Neural progenitor cell (in vitro differentiated cells): Measurements from ENCODE around the gene CSRNP3. TPM values are rescaled to one million over a fixed set of nuclear protein-coding genes. Genes with fewer than 3 reads are reported as not detected.

ENCODE experiments used
- DNase-seq: peaks from one replicate; pipeline ENCODE4 v3.0.0-alpha.2; 2016; ENCODE audit warnings: low spot score
- H2AFZ ChIP-seq: fragments of 200-600 bp; sonication (generic); replicated peaks from 2 replicates; pipeline ENCODE4 v1.6.1; 2016; ENCODE audit warnings: antibody characterized with exemption
- H3F3A ChIP-seq: fragments of 200-600 bp; sonication (generic); 2 replicates; pipeline ENCODE4 v1.6.1; 2016; ENCODE audit warnings: antibody characterized with exemption, low read depth
- H3K27ac ChIP-seq: fragments of 200-600 bp; sonication (generic); 2 replicates; pipeline ENCODE4 v1.5.1; 2016; ENCODE audit warnings: mild to moderate bottlenecking
- H3K27me3 ChIP-seq: fragments of 200-600 bp; sonication (generic); 2 replicates; pipeline ENCODE4 v1.6.1; 2016; ENCODE audit warnings: mild to moderate bottlenecking, moderate library complexity
- H3K36me3 ChIP-seq: fragments of 200-600 bp; sonication (generic); 2 replicates; pipeline ENCODE4 v1.5.1; 2016
- H3K4me1 ChIP-seq: fragments of 200-600 bp; sonication (generic); 2 replicates; pipeline ENCODE4 v1.6.1; 2016; ENCODE audit warnings: mixed run types
- H3K4me2 ChIP-seq: fragments of 200-600 bp; sonication (generic); 2 replicates; pipeline ENCODE4 v1.6.1; 2016
- H3K4me3 ChIP-seq: fragments of 200-600 bp; sonication (generic); 2 replicates; pipeline ENCODE4 v1.5.1; 2016
- H3K79me2 ChIP-seq: fragments of 200-600 bp; sonication (generic); 2 replicates; pipeline ENCODE4 v1.6.1; 2016; ENCODE audit warnings: low read depth
- H3K9ac ChIP-seq: fragments of 200-600 bp; sonication (generic); 2 replicates; pipeline ENCODE4 v1.6.1; 2016
- H3K9me3 ChIP-seq: fragments of 200-600 bp; sonication (generic); 2 replicates; pipeline ENCODE4 v1.5.1; 2016; ENCODE audit warnings: low read depth
- H4K20me1 ChIP-seq: fragments of 200-600 bp; sonication (generic); 2 replicates; pipeline ENCODE4 v1.6.1; 2016; ENCODE audit warnings: low read depth
- H3K27ac Mint-ChIP-seq: 3 replicates; pipeline ENCODE4 v1.8.0; 2021; ENCODE audit warnings: mixed read lengths
- H3K27me3 Mint-ChIP-seq: 2 replicates; pipeline ENCODE4 v1.8.0; 2022; ENCODE audit warnings: low read depth, mild to moderate bottlenecking, inconsistent platforms, moderate library complexity, mixed read lengths; ENCODE audit not compliant: insufficient read depth
- H3K36me3 Mint-ChIP-seq: 3 replicates; pipeline ENCODE4 v1.8.0; 2021; ENCODE audit warnings: mixed read lengths
- H3K4me1 Mint-ChIP-seq: 3 replicates; pipeline ENCODE4 v1.8.0; 2021; ENCODE audit warnings: mixed read lengths
- H3K4me3 Mint-ChIP-seq: 3 replicates; pipeline ENCODE4 v1.8.0; 2021; ENCODE audit warnings: mild to moderate bottlenecking, moderate library complexity, mixed read lengths
- H3K9me3 Mint-ChIP-seq: 3 replicates; pipeline ENCODE4 v1.8.0; 2020; ENCODE audit warnings: mixed read lengths
- EZH2 ChIP-seq: fragments of 200-600 bp; sonication (generic); IDR thresholded peaks from 2 replicates; pipeline ENCODE4 v1.6.1; 2017; ENCODE audit warnings: antibody characterized with exemption, mild to moderate bottlenecking, moderate library complexity
- EZH2phosphoT487 ChIP-seq: fragments of 200-600 bp; sonication (generic); IDR thresholded peaks from 2 replicates; pipeline ENCODE4 v1.6.1; 2017; ENCODE audit warnings: antibody characterized with exemption
- total RNA-seq: library from RNA; depleted of rRNA; stranded (reverse); fragments of >200 nt; gene quantifications from 2 replicates; pipeline ENCODE4 v1.2.3, GENCODE V29; 2015; ENCODE audit warnings: low replicate concordance
- TF ChIP-seq, protein P1 (sequence below): fragments of 200-600 bp; sonication (generic); IDR thresholded peaks from 2 replicates; pipeline ENCODE4 v1.5.1; 2017; ENCODE audit warnings: antibody characterized with exemption, mild to moderate bottlenecking

The CSRNP3 gene
- total RNA-seq, 1 donor from 2014 or later = 16.9 TPM

DNA sequence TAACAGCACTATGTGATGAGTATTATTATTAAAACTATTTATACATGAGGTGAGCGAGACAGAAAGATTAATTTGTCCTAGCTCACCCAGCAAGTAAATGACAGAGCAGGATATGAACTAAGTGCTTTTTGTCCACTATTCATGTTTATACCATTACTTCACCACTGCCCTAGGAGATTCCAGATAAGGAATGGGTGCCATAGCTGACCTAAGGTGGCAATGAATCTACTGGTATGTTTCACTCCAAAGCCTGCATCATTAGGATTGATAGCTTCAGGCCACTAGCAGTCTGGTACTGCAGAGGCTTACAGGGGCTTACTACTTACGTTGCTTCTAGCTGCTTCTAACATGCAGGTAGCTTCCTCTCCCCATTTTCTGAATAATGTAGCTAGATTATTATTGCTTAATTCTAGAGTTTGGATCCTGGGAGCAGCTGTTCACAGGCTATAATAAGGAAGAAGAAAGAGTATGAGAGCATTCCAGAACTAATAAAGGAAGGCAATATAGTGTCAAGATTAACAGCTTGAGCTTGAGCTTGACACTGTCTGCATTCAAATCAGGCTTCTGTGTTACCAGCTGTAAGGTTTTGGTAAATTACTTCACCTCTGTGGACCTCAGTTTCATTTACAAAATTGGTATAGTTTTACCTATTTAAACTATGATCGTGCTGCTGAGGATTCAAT, 170.9 kb downstream of the CSRNP3 start:
- TF ChIP-seq, protein P1, sequence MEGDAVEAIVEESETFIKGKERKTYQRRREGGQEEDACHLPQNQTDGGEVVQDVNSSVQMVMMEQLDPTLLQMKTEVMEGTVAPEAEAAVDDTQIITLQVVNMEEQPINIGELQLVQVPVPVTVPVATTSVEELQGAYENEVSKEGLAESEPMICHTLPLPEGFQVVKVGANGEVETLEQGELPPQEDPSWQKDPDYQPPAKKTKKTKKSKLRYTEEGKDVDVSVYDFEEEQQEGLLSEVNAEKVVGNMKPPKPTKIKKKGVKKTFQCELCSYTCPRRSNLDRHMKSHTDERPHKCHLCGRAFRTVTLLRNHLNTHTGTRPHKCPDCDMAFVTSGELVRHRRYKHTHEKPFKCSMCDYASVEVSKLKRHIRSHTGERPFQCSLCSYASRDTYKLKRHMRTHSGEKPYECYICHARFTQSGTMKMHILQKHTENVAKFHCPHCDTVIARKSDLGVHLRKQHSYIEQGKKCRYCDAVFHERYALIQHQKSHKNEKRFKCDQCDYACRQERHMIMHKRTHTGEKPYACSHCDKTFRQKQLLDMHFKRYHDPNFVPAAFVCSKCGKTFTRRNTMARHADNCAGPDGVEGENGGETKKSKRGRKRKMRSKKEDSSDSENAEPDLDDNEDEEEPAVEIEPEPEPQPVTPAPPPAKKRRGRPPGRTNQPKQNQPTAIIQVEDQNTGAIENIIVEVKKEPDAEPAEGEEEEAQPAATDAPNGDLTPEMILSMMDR = no peak
- no peak for TF ChIP-seq EZH2phosphoT487
- TF ChIP-seq EZH2 = no peak
- Histone ChIP-seq H3K9ac (no peak overlapping the region), H3K27ac (no peak overlapping the region), H4K20me1 (no peaks in the 10 kb centered on the region), H3F3A (peaks cover 7% of the 10 kb centered on the region), H3K4me3 (no peak overlapping the region), H3K27me3 (no peaks in the 10 kb centered on the region), H2AFZ (no peak overlapping the region), H3K79me2 (no peaks in the 10 kb centered on the region), H3K4me2 (no peak overlapping the region), H3K9me3 (no peaks in the 10 kb centered on the region), H3K4me1 (peaks cover 10% of the 10 kb centered on the region), H3K36me3 (no peaks in the 10 kb centered on the region)
- Mint-ChIP-seq H3K27me3 (no peaks in the 10 kb centered on the region), H3K9me3 (peaks cover 14% of the 10 kb centered on the region), H3K4me3 (no peak overlapping the region), H3K36me3 (peaks cover 41% of the 10 kb centered on the region), H3K27ac (no peak overlapping the region), H3K4me1 (peaks cover 21% of the 10 kb centered on the region)
- no peak for DNase-seq

DNA sequence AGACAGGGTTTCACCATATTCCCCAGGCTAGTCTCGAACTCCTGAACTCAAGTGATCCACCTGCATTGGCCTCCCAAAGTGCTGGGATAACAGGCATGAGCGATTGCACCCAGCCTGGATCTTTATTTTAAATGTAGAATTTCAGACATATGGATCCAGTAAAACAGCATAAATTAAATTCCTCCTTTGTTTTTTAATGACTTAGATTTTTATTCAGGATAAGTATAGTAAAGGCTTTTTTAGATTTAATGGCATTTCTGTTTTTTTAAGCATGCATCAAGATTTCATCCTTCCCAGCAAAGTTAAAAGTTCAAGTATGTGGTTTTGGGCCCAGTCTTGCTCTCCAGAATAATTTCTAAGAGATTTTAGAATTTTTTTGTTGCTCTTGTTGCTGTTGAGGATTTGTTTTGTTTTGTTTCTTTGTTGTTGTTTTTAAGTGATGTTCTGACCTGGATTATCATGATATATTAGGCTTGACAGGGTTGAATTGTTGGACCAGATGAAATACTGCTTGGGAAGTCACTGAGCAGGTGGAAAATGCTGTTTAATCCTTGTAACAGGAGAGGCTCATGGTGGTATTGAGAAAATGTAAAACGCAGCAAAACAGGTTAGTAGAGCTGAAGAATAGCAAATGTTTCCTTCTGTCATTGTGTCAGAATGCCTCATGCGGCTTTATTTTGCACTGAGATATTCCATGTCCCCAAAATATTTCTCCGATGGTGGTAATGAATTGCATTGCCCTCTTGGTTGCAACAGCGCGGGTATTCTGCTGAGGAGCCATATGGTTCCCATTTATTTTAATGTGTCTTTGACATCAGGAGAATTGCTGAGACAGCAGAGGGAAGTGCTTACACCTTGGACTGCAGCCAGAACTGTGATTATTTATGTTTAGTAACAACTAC, 176.7 kb downstream of the CSRNP3 start:
- Histone ChIP-seq H2AFZ (no peak overlapping the region), H3K4me3 (no peak overlapping the region), H3K4me2 (peak overlapping the region; percentile 9), H3K9me3 (no peaks in the 10 kb centered on the region), H4K20me1 (no peaks in the 10 kb centered on the region), H3K79me2 (no peaks in the 10 kb centered on the region), H3K9ac (no peak overlapping the region), H3K27ac (no peak overlapping the region), H3F3A (peaks cover 4% of the 10 kb centered on the region), H3K4me1 (peaks cover 9% of the 10 kb centered on the region), H3K36me3 (no peaks in the 10 kb centered on the region), H3K27me3 (no peaks in the 10 kb centered on the region)
- no peak for TF ChIP-seq EZH2
- no peak for TF ChIP-seq EZH2phosphoT487
- TF ChIP-seq, protein P1 = no peak
- Mint-ChIP-seq H3K4me1 (peaks cover 38% of the 10 kb centered on the region), H3K27ac (peak overlapping the region; percentile 92), H3K4me3 (no peak overlapping the region), H3K36me3 (peaks cover 45% of the 10 kb centered on the region), H3K9me3 (peaks cover 14% of the 10 kb centered on the region), H3K27me3 (no peaks in the 10 kb centered on the region)
- no peak for DNase-seq

DNA sequence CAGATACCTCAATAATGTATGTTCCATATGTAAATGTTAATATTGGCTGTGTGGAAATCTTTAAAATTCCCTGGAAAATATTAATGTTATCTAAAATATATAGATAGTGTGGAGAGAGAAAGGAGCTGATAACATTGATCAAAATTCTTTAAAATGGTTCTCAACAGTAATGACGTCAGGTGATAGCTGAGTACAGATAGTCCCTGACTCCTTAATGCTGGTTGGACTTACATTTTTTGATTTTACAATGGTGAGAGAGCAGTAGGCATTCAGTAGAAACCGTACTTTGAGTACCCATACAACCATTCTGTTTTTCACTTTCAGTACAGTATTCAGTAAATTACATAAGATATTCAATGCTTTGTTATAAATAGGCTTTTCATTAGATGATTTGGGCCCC, 177.9 kb downstream of the CSRNP3 start:
- peaks cover 38% of the 10 kb centered on the region for H3K36me3 Mint-ChIP-seq
- Histone ChIP-seq H2AFZ (no peak overlapping the region), H3K4me1 (peaks cover 6% of the 10 kb centered on the region), H3K4me2 (no peak overlapping the region), H3K9ac (no peak overlapping the region), H4K20me1 (no peaks in the 10 kb centered on the region), H3K36me3 (no peaks in the 10 kb centered on the region), H3K4me3 (no peak overlapping the region), H3K27me3 (no peaks in the 10 kb centered on the region), H3K27ac (no peak overlapping the region), H3K9me3 (no peaks in the 10 kb centered on the region), H3K79me2 (no peaks in the 10 kb centered on the region), H3F3A (peaks cover 4% of the 10 kb centered on the region)
- H3K27ac Mint-ChIP-seq = no peak overlapping the region
- no peak for DNase-seq
- peaks cover 14% of the 10 kb centered on the region for H3K9me3 Mint-ChIP-seq
- H3K4me1 Mint-ChIP-seq = peaks cover 36% of the 10 kb centered on the region
- no peaks in the 10 kb centered on the region for H3K27me3 Mint-ChIP-seq
- no peak overlapping the region for H3K4me3 Mint-ChIP-seq
- TF ChIP-seq, protein P1 = no peak
- no peak for TF ChIP-seq EZH2
- no peak for TF ChIP-seq EZH2phosphoT487
